ENCODE results near the gene PTPN1. TPM values are rescaled to one million over a fixed set of nuclear protein-coding genes. Genes with fewer than 3 reads are reported as not detected.
"Not testable (repeated sequence)": the region's sequence is repeated elsewhere in the genome, so short reads cannot be mapped to it uniquely, and the experiment has no call there.

Gene PTPN1
- total RNA-seq, 1 experiment from 2014 or later, result 65.2 TPM

DNA sequence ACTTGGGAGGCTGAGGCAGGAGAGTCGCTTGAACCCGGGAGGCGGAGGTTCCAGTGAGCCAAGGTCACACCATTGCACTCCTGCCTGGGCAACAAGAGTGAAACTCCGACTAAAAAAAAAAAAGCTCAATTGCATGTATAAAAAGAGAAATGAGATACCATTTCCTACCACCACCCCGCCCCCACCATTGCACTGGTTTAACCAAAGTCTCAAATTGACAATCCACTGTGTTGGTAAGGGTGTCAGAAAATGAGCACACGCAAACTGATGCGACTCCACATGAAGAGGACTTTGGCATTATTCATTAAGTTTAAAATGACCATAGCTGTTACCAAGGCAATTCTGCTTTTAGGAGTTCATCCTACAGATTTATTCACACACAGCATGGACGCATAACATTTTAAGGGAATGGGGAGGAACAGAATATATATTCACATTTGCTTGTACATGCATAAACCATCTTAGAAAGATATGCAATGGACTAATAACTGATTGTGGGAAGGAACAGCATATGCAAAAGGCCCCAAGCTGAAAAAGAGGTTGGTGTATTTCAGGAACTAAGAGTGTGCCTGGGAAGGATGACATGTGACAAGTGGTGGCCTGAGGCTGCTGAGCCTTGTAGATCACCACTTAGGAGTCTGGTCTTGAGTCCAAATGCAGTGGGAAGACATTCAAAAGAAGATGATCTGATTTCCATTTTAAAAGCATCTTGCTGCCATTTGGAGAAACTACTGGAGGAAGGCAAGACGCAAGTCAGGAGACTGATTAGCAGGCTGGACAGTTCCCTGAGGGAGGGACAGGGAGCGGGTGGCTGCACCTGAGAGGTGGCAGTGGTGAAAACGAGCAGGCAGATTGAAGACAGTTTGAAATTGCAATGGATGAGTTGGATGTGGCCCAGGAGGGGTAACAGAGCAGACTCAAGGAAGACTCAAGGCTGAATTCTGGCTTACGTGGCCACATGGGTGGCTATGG, 37.2 kb upstream of the PTPN1 start:
- intact Hi-C loops (cut with micrococcal nuclease; ENCODE audit: unreplicated experiment), result no loop called here
- ChIA-PET CTCF (interaction anchor here (0.5 to 1.0 kb wide), 2 partner anchors 9 to 17 kb away, joined by 3 read pairs; no protein-coding TSS in a partner anchor), POLR2A (no interaction called here)
- Histone ChIP-seq H3K9me3 (no peaks in the 10 kb centered on the region), H3K4me3 (ENCODE audit: low read depth, low read length) (no peak overlapping the region), H3K27me3 (replicated peaks; ENCODE audit: control insufficient read depth, insufficient read depth, low read length) (no peaks in the 10 kb centered on the region), H3K36me3 (ENCODE audit: control insufficient read depth, insufficient read depth, low read length) (no peaks in the 10 kb centered on the region), H3K4me1 (peaks cover 8% of the 10 kb centered on the region)
- H3K27ac Mint-ChIP-seq (ENCODE audit: unreplicated experiment), result no peak overlapping the region
- peaks cover 7% of the 10 kb centered on the region for H3K4me1 Mint-ChIP-seq (ENCODE audit: low read depth, unreplicated experiment)
- BruUV-seq (replicated peaks), result no TSS peak
- H3K9me3 Mint-ChIP-seq (ENCODE audit: unreplicated experiment), result no peaks in the 10 kb centered on the region
- DNase-seq, result no peak
- no peak overlapping the region for H3K4me3 Mint-ChIP-seq (ENCODE audit: unreplicated experiment)
- no peaks in the 10 kb centered on the region for H3K27me3 Mint-ChIP-seq (ENCODE audit: insufficient read depth, unreplicated experiment)
- no peaks in the 10 kb centered on the region for H3K36me3 Mint-ChIP-seq (ENCODE audit: insufficient read depth, unreplicated experiment)
- TF ChIP-seq, protein P1, sequence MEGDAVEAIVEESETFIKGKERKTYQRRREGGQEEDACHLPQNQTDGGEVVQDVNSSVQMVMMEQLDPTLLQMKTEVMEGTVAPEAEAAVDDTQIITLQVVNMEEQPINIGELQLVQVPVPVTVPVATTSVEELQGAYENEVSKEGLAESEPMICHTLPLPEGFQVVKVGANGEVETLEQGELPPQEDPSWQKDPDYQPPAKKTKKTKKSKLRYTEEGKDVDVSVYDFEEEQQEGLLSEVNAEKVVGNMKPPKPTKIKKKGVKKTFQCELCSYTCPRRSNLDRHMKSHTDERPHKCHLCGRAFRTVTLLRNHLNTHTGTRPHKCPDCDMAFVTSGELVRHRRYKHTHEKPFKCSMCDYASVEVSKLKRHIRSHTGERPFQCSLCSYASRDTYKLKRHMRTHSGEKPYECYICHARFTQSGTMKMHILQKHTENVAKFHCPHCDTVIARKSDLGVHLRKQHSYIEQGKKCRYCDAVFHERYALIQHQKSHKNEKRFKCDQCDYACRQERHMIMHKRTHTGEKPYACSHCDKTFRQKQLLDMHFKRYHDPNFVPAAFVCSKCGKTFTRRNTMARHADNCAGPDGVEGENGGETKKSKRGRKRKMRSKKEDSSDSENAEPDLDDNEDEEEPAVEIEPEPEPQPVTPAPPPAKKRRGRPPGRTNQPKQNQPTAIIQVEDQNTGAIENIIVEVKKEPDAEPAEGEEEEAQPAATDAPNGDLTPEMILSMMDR (IDR thresholded peaks at IDR 0.05; ENCODE audit: insufficient read depth in 1 of 2, low read depth in 1 of 2, low read length in 1 of 2, severe bottlenecking in 1 of 2, unreplicated experiment in 1 of 2), result no peak

DNA sequence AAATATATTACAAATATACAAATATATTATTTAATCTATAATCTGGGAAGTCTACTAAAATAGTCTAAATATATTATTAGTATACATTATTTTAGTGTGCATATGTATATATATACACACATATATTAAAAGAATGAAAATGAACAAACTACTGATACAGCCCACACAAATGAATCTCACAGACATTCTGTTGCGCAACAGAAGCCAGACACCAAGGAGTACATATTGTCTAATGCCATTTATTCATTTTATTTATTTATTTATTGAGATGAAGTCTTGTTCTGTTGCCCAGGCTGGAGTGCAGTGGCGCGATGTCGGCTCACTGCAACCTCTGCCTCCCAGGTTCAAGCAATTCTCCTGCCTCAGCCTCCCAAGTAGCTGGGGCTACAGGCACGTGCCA, 35.8 kb upstream of the PTPN1 start:
- H3K27me3 Mint-ChIP-seq (ENCODE audit: insufficient read depth, unreplicated experiment); H3K4me1 Mint-ChIP-seq (ENCODE audit: low read depth, unreplicated experiment); H3K27ac Mint-ChIP-seq (ENCODE audit: unreplicated experiment); intact Hi-C loops (cut with micrococcal nuclease; ENCODE audit: unreplicated experiment); H3K36me3 Mint-ChIP-seq (ENCODE audit: insufficient read depth, unreplicated experiment); H3K9me3 Mint-ChIP-seq (ENCODE audit: unreplicated experiment); H3K4me3 ChIP-seq (ENCODE audit: low read depth, low read length); H3K4me3 Mint-ChIP-seq (ENCODE audit: unreplicated experiment); H3K36me3 ChIP-seq (ENCODE audit: control insufficient read depth, insufficient read depth, low read length); POLR2A ChIA-PET; H3K9me3 ChIP-seq; DNase-seq; BruUV-seq (replicated peaks); H3K27me3 ChIP-seq (replicated peaks; ENCODE audit: control insufficient read depth, insufficient read depth, low read length): not testable (repeated sequence)
- CTCF ChIA-PET, result interaction anchor here (0.9 kb wide), 1 partner anchor 98 kb away, joined by 3 read pairs; no protein-coding TSS in a partner anchor
- peaks cover 14% of the 10 kb centered on the region for H3K4me1 ChIP-seq

GRCh38 chr20:50475681-50476292, 34.4 kb upstream of the PTPN1 start:
- no TSS peak for BruUV-seq (replicated peaks)
- TF ChIP-seq, protein P1 (IDR thresholded peaks at IDR 0.05; ENCODE audit: insufficient read depth in 1 of 2, low read depth in 1 of 2, low read length in 1 of 2, severe bottlenecking in 1 of 2, unreplicated experiment in 1 of 2), result no peak
- Mint-ChIP-seq H3K9me3 (ENCODE audit: unreplicated experiment) (no peaks in the 10 kb centered on the region), H3K27me3 (ENCODE audit: insufficient read depth, unreplicated experiment) (no peaks in the 10 kb centered on the region), H3K36me3 (ENCODE audit: insufficient read depth, unreplicated experiment) (no peaks in the 10 kb centered on the region), H3K4me3 (ENCODE audit: unreplicated experiment) (no peak overlapping the region), H3K4me1 (ENCODE audit: low read depth, unreplicated experiment) (peaks cover 7% of the 10 kb centered on the region), H3K27ac (ENCODE audit: unreplicated experiment) (peak overlapping the region; percentile 29)
- no peaks in the 10 kb centered on the region for H3K36me3 ChIP-seq (ENCODE audit: control insufficient read depth, insufficient read depth, low read length)
- DNase-seq, result peak in 1 of 2 experiments; percentile 56
- H3K4me3 ChIP-seq (ENCODE audit: low read depth, low read length), result no peak overlapping the region
- intact Hi-C loops (cut with micrococcal nuclease; ENCODE audit: unreplicated experiment), result no loop called here
- no peaks in the 10 kb centered on the region for H3K9me3 ChIP-seq
- POLR2A ChIA-PET, result no interaction called here
- no peaks in the 10 kb centered on the region for H3K27me3 ChIP-seq (replicated peaks; ENCODE audit: control insufficient read depth, insufficient read depth, low read length)
- CTCF ChIA-PET, result interaction anchor here (0.7 to 0.8 kb wide), 3 partner anchors 21 to 442 kb away, joined by 3 to 8 read pairs (median 4); no protein-coding TSS in a partner anchor
- peaks cover 14% of the 10 kb centered on the region for H3K4me1 ChIP-seq

Measured in Caco-2 (cell line).